Measurements from ENCODE around the gene ZNF101. TPM values are rescaled to one million over a fixed set of nuclear protein-coding genes. Genes with fewer than 3 reads are reported as not detected.
"Not testable (repeated sequence)": the region's sequence is repeated elsewhere in the genome, so short reads cannot be mapped to it uniquely, and the experiment has no call there.

ZNF101 gene
- total and polyA plus RNA-seq, 2 of the 4 experiments (the other 2 are of a cell fraction) = 2.8 to 7.3 TPM

GRCh38 chr19:19687090-19687489 lies 18.5 kb downstream of the ZNF101 start:
- Histone ChIP-seq H2AK9ac (replicated peaks; ENCODE audit: low read depth, low read length, poor library complexity) (no peak overlapping the region), H3K14ac (replicated peaks; ENCODE audit: low read depth, low read length) (no peak overlapping the region), H2BK5ac (ENCODE audit: low read depth, low read length, poor library complexity, severe bottlenecking) (no peak overlapping the region), H3K4me3 (ENCODE audit: insufficient read depth, low read depth, low read length) (no peak overlapping the region), H3K9me1 (ENCODE audit: insufficient read depth, low read length) (no peaks in the 10 kb centered on the region), H3K79me1 (ENCODE audit: low read depth in 1 of 2, low read length in 2 of 2) (no peaks in the 10 kb centered on the region), H2BK120ac (ENCODE audit: low read depth, low read length) (no peak overlapping the region), H3K4me1 (ENCODE audit: control insufficient read depth, insufficient read depth, low read length) (no peaks in the 10 kb centered on the region), H3K36me3 (ENCODE audit: control insufficient read depth, insufficient read depth, low read length) (no peaks in the 10 kb centered on the region), H2BK20ac (ENCODE audit: low read depth, low read length) (no peak overlapping the region), H3K23ac (ENCODE audit: low read depth, low read length) (no peak overlapping the region), H3K18ac (ENCODE audit: low read depth, low read length) (no peak overlapping the region), H4K91ac (ENCODE audit: insufficient read depth, low read depth, low read length) (no peak overlapping the region), H3K9ac (ENCODE audit: low read depth, low read length) (no peak overlapping the region), H4K5ac (ENCODE audit: low read depth, low read length) (no peak overlapping the region), H2AFZ (replicated peaks; ENCODE audit: low read length, poor library complexity) (no peak overlapping the region), H3K4ac (ENCODE audit: low read depth, low read length) (no peak overlapping the region), H3K27ac (ENCODE audit: insufficient read depth, low read length) (no peak overlapping the region), H4K8ac (ENCODE audit: low read depth in 2 of 2, low read length in 2 of 2) (no peak overlapping the region), H2AK5ac (ENCODE audit: low read depth, low read length) (no peak overlapping the region), H3K56ac (ENCODE audit: extremely low read depth, insufficient read depth, low read length) (no peak overlapping the region), H4K20me1 (ENCODE audit: insufficient read depth, low read length) (no peaks in the 10 kb centered on the region), H3K4me2 (ENCODE audit: low read depth, low read length) (no peak overlapping the region), H3K9me3 (ENCODE audit: control insufficient read depth, insufficient read depth, low read length) (peaks cover 14% of the 10 kb centered on the region), H3K27me3 (ENCODE audit: control insufficient read depth, insufficient read depth, low read length) (no peaks in the 10 kb centered on the region), H2BK15ac (ENCODE audit: low read depth, low read length) (no peak overlapping the region)
- CTCF ChIA-PET = no interaction called here
- dilution Hi-C loops (cut with HindIII; ENCODE audit: low sequenced_read_pairs, unreplicated experiment) (no loop called here), in situ Hi-C loops (cut with MboI; ENCODE audit: low sequenced_read_pairs) (no loop called here), intact Hi-C loops (cut with micrococcal nuclease) (no loop called here)
- WGBS, 2 experiments (ENCODE audit: extremely low coverage in 2 of 2, insufficient read length in 1 of 2) = no CpG with 5 or more reads among the region's 3 CpGs
- no peak for TF ChIP-seq USF2 (IDR thresholded peaks at IDR 0.05; ENCODE audit: low read depth, low read length)
- BruUV-seq (replicated peaks) = no TSS peak
- no peak for DNase-seq
- ATAC-seq (ENCODE audit: low read depth) = no peak
- POLR2A ChIA-PET (ENCODE audit: unreplicated experiment) = no interaction called here

GRCh38 chr19:19689023-19689422 lies 20.4 kb downstream of the ZNF101 start:
- H3K4me1 ChIP-seq (ENCODE audit: control insufficient read depth, insufficient read depth, low read length); in situ Hi-C loops (cut with MboI; ENCODE audit: low sequenced_read_pairs); H4K91ac ChIP-seq (ENCODE audit: insufficient read depth, low read depth, low read length); H3K23ac ChIP-seq (ENCODE audit: low read depth, low read length); H2BK5ac ChIP-seq (ENCODE audit: low read depth, low read length, poor library complexity, severe bottlenecking); intact Hi-C loops (cut with micrococcal nuclease); H3K27me3 ChIP-seq (ENCODE audit: control insufficient read depth, insufficient read depth, low read length); H2BK120ac ChIP-seq (ENCODE audit: low read depth, low read length); ATAC-seq (ENCODE audit: low read depth); H4K5ac ChIP-seq (ENCODE audit: low read depth, low read length); BruUV-seq (replicated peaks); H3K14ac ChIP-seq (replicated peaks; ENCODE audit: low read depth, low read length); H2BK15ac ChIP-seq (ENCODE audit: low read depth, low read length); H2AK9ac ChIP-seq (replicated peaks; ENCODE audit: low read depth, low read length, poor library complexity); H2AK5ac ChIP-seq (ENCODE audit: low read depth, low read length); H2BK20ac ChIP-seq (ENCODE audit: low read depth, low read length); H3K9me1 ChIP-seq (ENCODE audit: insufficient read depth, low read length); H3K18ac ChIP-seq (ENCODE audit: low read depth, low read length); H3K27ac ChIP-seq (ENCODE audit: insufficient read depth, low read length); H3K9me3 ChIP-seq (ENCODE audit: control insufficient read depth, insufficient read depth, low read length); H3K9ac ChIP-seq (ENCODE audit: low read depth, low read length); H3K79me1 ChIP-seq (ENCODE audit: low read depth in 1 of 2, low read length in 2 of 2); H3K56ac ChIP-seq (ENCODE audit: extremely low read depth, insufficient read depth, low read length); dilution Hi-C loops (cut with HindIII; ENCODE audit: low sequenced_read_pairs, unreplicated experiment); H3K4me3 ChIP-seq (ENCODE audit: insufficient read depth, low read depth, low read length); H4K8ac ChIP-seq (ENCODE audit: low read depth in 2 of 2, low read length in 2 of 2); H3K4me2 ChIP-seq (ENCODE audit: low read depth, low read length); POLR2A ChIA-PET (ENCODE audit: unreplicated experiment); CTCF ChIA-PET; DNase-seq; H4K20me1 ChIP-seq (ENCODE audit: insufficient read depth, low read length); H2AFZ ChIP-seq (replicated peaks; ENCODE audit: low read length, poor library complexity); H3K36me3 ChIP-seq (ENCODE audit: control insufficient read depth, insufficient read depth, low read length); H3K4ac ChIP-seq (ENCODE audit: low read depth, low read length): not testable (repeated sequence)
- no CpG with 5 or more reads among the region's 10 CpGs for WGBS, 2 experiments (ENCODE audit: extremely low coverage in 2 of 2, insufficient read length in 1 of 2)
